Transverse colon (tissue), 4 donors: ENCODE results near the gene RARB.

ENCODE experiments used
- POLR2A ChIP-seq: fragments of 450-650 bp; IDR thresholded peaks from one replicate; pipeline ENCODE4 v1.6.1; 2016; ENCODE audit warnings: antibody characterized with exemption, mild to moderate bottlenecking, moderate library complexity
- POLR2AphosphoS5 ChIP-seq, 3 donors: sonication (generic); formaldehyde crosslinking; IDR thresholded peaks; one replicate each; pipeline ENCODE4 v1.6.1; 2016; ENCODE audit warnings: antibody characterized with exemption in 3 of 3
- TF ChIP-seq, protein P1 (sequence below), 5 experiments: fragments of 200-600 bp in 3 of 5; fragments of 450-650 bp in 2 of 5; sonication (generic) in 3 of 5; IDR thresholded peaks; 1 replicate in 2 of 5; 2 replicates in 3 of 5; pipeline ENCODE4 v1.5.1; 2016 to 2017; ENCODE audit warnings: antibody characterized with exemption in 5 of 5, inconsistent platforms in 3 of 5, mild to moderate bottlenecking in 2 of 5, moderate library complexity in 1 of 5

DNA sequence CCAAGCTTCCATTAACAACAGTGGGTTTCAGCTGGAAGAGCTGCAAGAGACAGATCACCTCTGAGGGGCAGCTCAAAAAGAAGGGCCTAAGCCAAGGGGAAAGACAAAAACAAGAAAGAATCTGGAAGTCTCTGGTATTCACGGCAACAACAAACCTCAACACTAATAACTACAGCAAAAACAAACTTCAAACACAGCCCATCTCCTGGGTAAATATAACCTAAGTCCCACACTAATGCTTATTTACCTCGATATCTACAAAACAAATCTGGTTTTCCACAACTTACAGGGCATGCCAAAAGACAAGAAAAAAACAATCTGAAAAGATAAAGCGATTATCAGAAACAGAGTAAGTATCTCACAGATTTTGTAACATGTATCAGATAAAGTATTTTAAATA is 207.0 kb downstream of the RARB start:
- TF ChIP-seq, protein P1, sequence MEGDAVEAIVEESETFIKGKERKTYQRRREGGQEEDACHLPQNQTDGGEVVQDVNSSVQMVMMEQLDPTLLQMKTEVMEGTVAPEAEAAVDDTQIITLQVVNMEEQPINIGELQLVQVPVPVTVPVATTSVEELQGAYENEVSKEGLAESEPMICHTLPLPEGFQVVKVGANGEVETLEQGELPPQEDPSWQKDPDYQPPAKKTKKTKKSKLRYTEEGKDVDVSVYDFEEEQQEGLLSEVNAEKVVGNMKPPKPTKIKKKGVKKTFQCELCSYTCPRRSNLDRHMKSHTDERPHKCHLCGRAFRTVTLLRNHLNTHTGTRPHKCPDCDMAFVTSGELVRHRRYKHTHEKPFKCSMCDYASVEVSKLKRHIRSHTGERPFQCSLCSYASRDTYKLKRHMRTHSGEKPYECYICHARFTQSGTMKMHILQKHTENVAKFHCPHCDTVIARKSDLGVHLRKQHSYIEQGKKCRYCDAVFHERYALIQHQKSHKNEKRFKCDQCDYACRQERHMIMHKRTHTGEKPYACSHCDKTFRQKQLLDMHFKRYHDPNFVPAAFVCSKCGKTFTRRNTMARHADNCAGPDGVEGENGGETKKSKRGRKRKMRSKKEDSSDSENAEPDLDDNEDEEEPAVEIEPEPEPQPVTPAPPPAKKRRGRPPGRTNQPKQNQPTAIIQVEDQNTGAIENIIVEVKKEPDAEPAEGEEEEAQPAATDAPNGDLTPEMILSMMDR (IDR thresholded peaks at IDR 0.05), result no peak
- TF ChIP-seq POLR2AphosphoS5 (IDR thresholded peaks at IDR 0.05), result no peak
- no peak for TF ChIP-seq POLR2A
